ENCODE measurements around the gene KRTAP4-5. TPM values are rescaled to one million over a fixed set of nuclear protein-coding genes. Genes with fewer than 3 reads are reported as not detected.
"Not testable (repeated sequence)": the region's sequence is repeated elsewhere in the genome, so short reads cannot be mapped to it uniquely, and the experiment has no call there.

KRTAP4-5 gene
- total RNA-seq, 1 donor from 2014 or later: not detected

GRCh38 chr17:41139865-41140264 is 9.8 kb downstream of the KRTAP4-5 start:
- H3K36me3 Mint-ChIP-seq (ENCODE audit: low read depth); H3K27me3 Mint-ChIP-seq (ENCODE audit: insufficient read depth); H3K4me1 Mint-ChIP-seq (ENCODE audit: low read depth); H3K27ac Mint-ChIP-seq; intact Hi-C loops (cut with micrococcal nuclease); H3K4me3 Mint-ChIP-seq; DNase-seq (ENCODE audit: low spot score): not testable (repeated sequence)
- peaks cover 31% of the 10 kb centered on the region for H3K9me3 Mint-ChIP-seq

GRCh38 chr17:41133880-41134735 is 15.5 kb downstream of the KRTAP4-5 start:
- Mint-ChIP-seq H3K4me3 (no peak overlapping the region), H3K27me3 (ENCODE audit: insufficient read depth) (no peaks in the 10 kb centered on the region), H3K4me1 (ENCODE audit: low read depth) (no peaks in the 10 kb centered on the region), H3K36me3 (ENCODE audit: low read depth) (no peaks in the 10 kb centered on the region), H3K27ac (no peak overlapping the region), H3K9me3 (no peaks in the 10 kb centered on the region)
- DNase-seq (ENCODE audit: low spot score): no peak
- intact Hi-C loops (cut with micrococcal nuclease): no loop called here

GRCh38 chr17:41131979-41132378 is 17.6 kb downstream of the KRTAP4-5 start:
- no peaks in the 10 kb centered on the region for H3K9me3 Mint-ChIP-seq
- no peaks in the 10 kb centered on the region for H3K36me3 Mint-ChIP-seq (ENCODE audit: low read depth)
- intact Hi-C loops (cut with micrococcal nuclease): no loop called here
- no peak overlapping the region for H3K4me3 Mint-ChIP-seq
- H3K27ac Mint-ChIP-seq: no peak overlapping the region
- H3K27me3 Mint-ChIP-seq (ENCODE audit: insufficient read depth): no peaks in the 10 kb centered on the region
- DNase-seq (ENCODE audit: low spot score): no peak
- no peaks in the 10 kb centered on the region for H3K4me1 Mint-ChIP-seq (ENCODE audit: low read depth)

- Mint-ChIP-seq H3K27ac (no peak overlapping the region), H3K4me1 (ENCODE audit: low read depth) (no peaks in the 10 kb centered on the region), H3K9me3 (peaks cover 1% of the 10 kb centered on the region), H3K27me3 (ENCODE audit: insufficient read depth) (peaks cover 2% of the 10 kb centered on the region), H3K4me3 (no peak overlapping the region), H3K36me3 (ENCODE audit: low read depth) (no peaks in the 10 kb centered on the region)
- intact Hi-C loops (cut with micrococcal nuclease): no loop called here
- DNase-seq (ENCODE audit: low spot score): no peak
Measured at GRCh38 chr17:41127371-41127770, 22.3 kb downstream of the KRTAP4-5 start.

GRCh38 chr17:41126412-41126811 is 23.2 kb downstream of the KRTAP4-5 start:
- intact Hi-C loops (cut with micrococcal nuclease): no loop called here

GRCh38 chr17:41125064-41125463 is 24.6 kb downstream of the KRTAP4-5 start:
- Mint-ChIP-seq H3K4me3 (no peak overlapping the region), H3K27me3 (ENCODE audit: insufficient read depth) (peaks cover 2% of the 10 kb centered on the region), H3K36me3 (ENCODE audit: low read depth) (no peaks in the 10 kb centered on the region), H3K27ac (no peak overlapping the region), H3K4me1 (ENCODE audit: low read depth) (no peaks in the 10 kb centered on the region), H3K9me3 (peaks cover 3% of the 10 kb centered on the region)
- DNase-seq (ENCODE audit: low spot score): no peak
- intact Hi-C loops (cut with micrococcal nuclease): no loop called here

More at GRCh38 chr17:41126412-41126811, 23.2 kb downstream of the KRTAP4-5 start:
- no peaks in the 10 kb centered on the region for H3K36me3 Mint-ChIP-seq (ENCODE audit: low read depth)
- H3K4me1 Mint-ChIP-seq (ENCODE audit: low read depth): no peaks in the 10 kb centered on the region
- no peak overlapping the region for H3K27ac Mint-ChIP-seq
- peaks cover 2% of the 10 kb centered on the region for H3K27me3 Mint-ChIP-seq (ENCODE audit: insufficient read depth)
- DNase-seq (ENCODE audit: low spot score): no peak
- no peak overlapping the region for H3K4me3 Mint-ChIP-seq
- H3K9me3 Mint-ChIP-seq: peaks cover 3% of the 10 kb centered on the region

- DNase-seq (ENCODE audit: low spot score); H3K9me3 Mint-ChIP-seq; H3K4me1 Mint-ChIP-seq (ENCODE audit: low read depth); intact Hi-C loops (cut with micrococcal nuclease); H3K36me3 Mint-ChIP-seq (ENCODE audit: low read depth); H3K27me3 Mint-ChIP-seq (ENCODE audit: insufficient read depth); H3K27ac Mint-ChIP-seq; H3K4me3 Mint-ChIP-seq: not testable (repeated sequence)
Measured at GRCh38 chr17:41123991-41124371, 25.6 kb downstream of the KRTAP4-5 start, which contains the start of gene KRTAP4-12. Gene KRTAP4-12, minus strand, starts transcription at chr17:41124182. Its CDS starts 60 bp downstream, at chr17:41124122.

- intact Hi-C loops (cut with micrococcal nuclease); H3K4me1 Mint-ChIP-seq (ENCODE audit: low read depth); DNase-seq (ENCODE audit: low spot score); H3K36me3 Mint-ChIP-seq (ENCODE audit: low read depth); H3K27ac Mint-ChIP-seq; H3K27me3 Mint-ChIP-seq (ENCODE audit: insufficient read depth); H3K4me3 Mint-ChIP-seq; H3K9me3 Mint-ChIP-seq: not testable (repeated sequence)
Measured at GRCh38 chr17:41123292-41123990, 26.2 kb downstream of the KRTAP4-5 start.

- DNase-seq (ENCODE audit: low spot score): no peak
- Mint-ChIP-seq H3K36me3 (ENCODE audit: low read depth) (no peaks in the 10 kb centered on the region), H3K4me1 (ENCODE audit: low read depth) (no peaks in the 10 kb centered on the region), H3K9me3 (peaks cover 3% of the 10 kb centered on the region), H3K27ac (no peak overlapping the region), H3K27me3 (ENCODE audit: insufficient read depth) (peaks cover 2% of the 10 kb centered on the region), H3K4me3 (no peak overlapping the region)
- intact Hi-C loops (cut with micrococcal nuclease): no loop called here
Measured at GRCh38 chr17:41121742-41122141, 27.9 kb downstream of the KRTAP4-5 start.

GRCh38 chr17:41119696-41120690 is 29.6 kb downstream of the KRTAP4-5 start:
- H3K36me3 Mint-ChIP-seq (ENCODE audit: low read depth); H3K27me3 Mint-ChIP-seq (ENCODE audit: insufficient read depth); H3K4me1 Mint-ChIP-seq (ENCODE audit: low read depth); intact Hi-C loops (cut with micrococcal nuclease); H3K4me3 Mint-ChIP-seq; H3K27ac Mint-ChIP-seq; H3K9me3 Mint-ChIP-seq; DNase-seq (ENCODE audit: low spot score): not testable (repeated sequence)

GRCh38 chr17:41118721-41119120 is 30.9 kb downstream of the KRTAP4-5 start:
- Mint-ChIP-seq H3K27me3 (ENCODE audit: insufficient read depth) (no peaks in the 10 kb centered on the region), H3K27ac (no peak overlapping the region), H3K4me3 (no peak overlapping the region), H3K4me1 (ENCODE audit: low read depth) (no peaks in the 10 kb centered on the region), H3K9me3 (peaks cover 3% of the 10 kb centered on the region), H3K36me3 (ENCODE audit: low read depth) (no peaks in the 10 kb centered on the region)
- intact Hi-C loops (cut with micrococcal nuclease): no loop called here
- DNase-seq (ENCODE audit: low spot score): no peak

GRCh38 chr17:41117846-41118386 is 31.7 kb downstream of the KRTAP4-5 start, which contains the start of gene KRTAP4-11:
Gene KRTAP4-11, minus strand, starts transcription at chr17:41118373. Its CDS starts 58 bp downstream, at chr17:41118315.
- H3K27ac Mint-ChIP-seq; intact Hi-C loops (cut with micrococcal nuclease); H3K27me3 Mint-ChIP-seq (ENCODE audit: insufficient read depth); H3K4me3 Mint-ChIP-seq; DNase-seq (ENCODE audit: low spot score); H3K9me3 Mint-ChIP-seq; H3K36me3 Mint-ChIP-seq (ENCODE audit: low read depth); H3K4me1 Mint-ChIP-seq (ENCODE audit: low read depth): not testable (repeated sequence)

Measured in activated T-helper 1 cell treated with anti-CD3 and anti-CD28 coated beads, Interleukin-12 subunit alpha, Interleukin-12 subunit beta, Interleukin-2, Interleukin-4 antibody, amounts not matched to agents 30 ng/mL and 10 ng/mL and 1 ng/mL, durations not matched to agents 14 hours and 24 hours and 36 hours (primary cell).